ENCODE results near the gene SLC26A9.

DNA sequence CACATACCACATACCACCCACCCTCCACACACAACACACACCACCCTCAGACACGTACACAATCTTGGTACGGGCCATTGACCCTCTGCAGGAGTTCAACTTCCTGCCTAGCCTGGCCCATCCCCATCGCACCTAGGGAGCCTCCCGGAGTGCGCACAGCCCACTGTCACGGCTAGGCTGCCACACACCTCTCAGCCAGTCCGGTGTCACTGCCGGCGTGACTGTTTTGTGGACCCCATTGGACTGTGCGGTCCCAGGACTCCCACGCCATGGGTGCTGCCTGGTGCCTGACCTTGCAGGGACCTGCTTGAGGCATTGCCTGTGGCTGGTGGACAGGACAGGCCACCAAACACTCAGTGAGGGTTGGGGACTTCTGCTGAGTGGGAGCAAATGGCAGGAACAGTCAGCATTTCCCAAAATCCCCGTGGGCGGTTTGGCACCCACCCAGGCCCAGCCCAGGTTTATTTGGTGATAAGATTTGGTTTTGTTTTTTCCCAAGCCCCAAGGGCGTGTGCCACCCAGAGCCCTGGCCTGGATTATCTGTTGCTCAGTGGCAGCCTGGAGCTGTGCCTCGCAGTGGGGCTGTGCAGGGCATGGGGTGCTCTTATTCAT, 32.2 kb upstream of the SLC26A9 start:
- TF ChIP-seq, protein P1, sequence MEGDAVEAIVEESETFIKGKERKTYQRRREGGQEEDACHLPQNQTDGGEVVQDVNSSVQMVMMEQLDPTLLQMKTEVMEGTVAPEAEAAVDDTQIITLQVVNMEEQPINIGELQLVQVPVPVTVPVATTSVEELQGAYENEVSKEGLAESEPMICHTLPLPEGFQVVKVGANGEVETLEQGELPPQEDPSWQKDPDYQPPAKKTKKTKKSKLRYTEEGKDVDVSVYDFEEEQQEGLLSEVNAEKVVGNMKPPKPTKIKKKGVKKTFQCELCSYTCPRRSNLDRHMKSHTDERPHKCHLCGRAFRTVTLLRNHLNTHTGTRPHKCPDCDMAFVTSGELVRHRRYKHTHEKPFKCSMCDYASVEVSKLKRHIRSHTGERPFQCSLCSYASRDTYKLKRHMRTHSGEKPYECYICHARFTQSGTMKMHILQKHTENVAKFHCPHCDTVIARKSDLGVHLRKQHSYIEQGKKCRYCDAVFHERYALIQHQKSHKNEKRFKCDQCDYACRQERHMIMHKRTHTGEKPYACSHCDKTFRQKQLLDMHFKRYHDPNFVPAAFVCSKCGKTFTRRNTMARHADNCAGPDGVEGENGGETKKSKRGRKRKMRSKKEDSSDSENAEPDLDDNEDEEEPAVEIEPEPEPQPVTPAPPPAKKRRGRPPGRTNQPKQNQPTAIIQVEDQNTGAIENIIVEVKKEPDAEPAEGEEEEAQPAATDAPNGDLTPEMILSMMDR (IDR thresholded peaks at IDR 0.05), result no peak
- no peak for TF ChIP-seq POLR2A (IDR thresholded peaks at IDR 0.05)
- no peak for TF ChIP-seq EP300 (IDR thresholded peaks at IDR 0.05)

Measured in ovary (tissue), 3 donors.